ENCODE results near the gene SLC38A10. TPM values are rescaled to one million over a fixed set of nuclear protein-coding genes. Genes with fewer than 3 reads are reported as not detected.

SLC38A10 gene
- total RNA-seq, 2 experiments from 2014 or later = 56.0 to 147 TPM

GRCh38 chr17:81334391-81334901, 39.3 kb upstream of the SLC38A10 start:
- H3K4me3 ChIP-seq (ENCODE audit: low read depth, low read length, poor library complexity, severe bottlenecking) = no peak overlapping the region
- TF ChIP-seq EZH2phosphoT487 (IDR thresholded peaks at IDR 0.05; ENCODE audit: borderline replicate concordance, low read depth, low read length) = no peak
- TF ChIP-seq CTCF (conservative IDR thresholded peaks at IDR 0.05; ENCODE audit: low read length) = no peak
- H3K9me3 ChIP-seq (ENCODE audit: low read length) = no peaks in the 10 kb centered on the region
- H3K79me2 ChIP-seq (ENCODE audit: insufficient read depth, low read depth, low read length) = no peaks in the 10 kb centered on the region
- ChIA-PET POLR2A (no interaction called here), CTCF (ENCODE audit: unreplicated experiment) (no interaction called here)
- no TSS peak for BruUV-seq (replicated peaks)
- no peak overlapping the region for H3K4me2 ChIP-seq (ENCODE audit: low read length)
- no peaks in the 10 kb centered on the region for H3K36me3 ChIP-seq (ENCODE audit: insufficient read depth, low read length)
- no peak for DNase-seq (ENCODE audit: low spot score)
- intact Hi-C loops (cut with micrococcal nuclease; ENCODE audit: unreplicated experiment) = no loop called here
- H3K27ac ChIP-seq (ENCODE audit: low read depth, low read length, poor library complexity, severe bottlenecking) = no peak overlapping the region
- H2AFZ ChIP-seq (ENCODE audit: low read length) = no peak overlapping the region
- no peaks in the 10 kb centered on the region for H4K20me1 ChIP-seq (ENCODE audit: insufficient read depth, low read length)
- no peaks in the 10 kb centered on the region for H3K9me2 ChIP-seq (ENCODE audit: insufficient read depth, low read length)
- H3K4me1 ChIP-seq (ENCODE audit: insufficient read depth, low read length, poor library complexity, severe bottlenecking) = no peaks in the 10 kb centered on the region

DNA sequence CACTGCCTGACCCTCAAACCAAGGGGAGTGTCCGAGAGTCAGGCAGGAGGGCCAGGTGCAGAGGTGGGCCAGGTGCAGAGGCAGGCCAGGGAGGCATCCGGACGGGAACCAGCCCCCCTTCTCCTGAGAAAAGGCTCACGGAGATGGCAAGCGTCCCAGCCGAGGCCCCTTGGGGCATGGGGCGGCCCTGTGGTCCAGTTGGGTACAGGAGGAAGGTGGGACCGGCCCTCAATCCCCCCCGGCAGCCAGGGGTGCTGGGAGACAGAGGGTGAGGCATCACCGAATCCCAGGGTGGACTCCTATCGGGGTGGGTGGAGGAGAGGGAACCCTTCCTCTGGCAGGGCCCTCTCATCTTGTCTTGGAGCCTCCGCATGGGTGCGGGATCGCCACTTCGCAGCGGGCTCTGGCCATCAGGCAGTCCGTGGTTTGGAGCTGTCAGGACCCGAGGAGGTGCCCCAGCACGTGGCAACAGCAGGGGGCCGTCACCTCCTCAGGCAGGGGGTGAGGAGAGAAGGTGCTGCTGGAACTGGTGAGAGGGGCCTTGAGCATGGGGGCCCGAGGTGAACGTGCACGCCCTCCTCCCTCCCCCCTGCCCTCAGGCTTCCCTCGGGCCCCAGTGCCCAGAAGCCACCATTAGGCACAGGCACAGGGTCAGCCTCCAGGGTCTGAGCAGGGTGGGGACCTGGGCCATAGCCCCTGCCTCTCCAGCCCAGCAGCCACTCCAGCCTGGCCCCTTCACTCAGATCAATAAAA, 38.7 kb upstream of the SLC38A10 start:
- no peak for TF ChIP-seq CTCF (conservative IDR thresholded peaks at IDR 0.05; ENCODE audit: low read length)
- no peak for TF ChIP-seq EZH2phosphoT487 (IDR thresholded peaks at IDR 0.05; ENCODE audit: borderline replicate concordance, low read depth, low read length)
- BruUV-seq (replicated peaks) = no TSS peak
- no peaks in the 10 kb centered on the region for H3K79me2 ChIP-seq (ENCODE audit: insufficient read depth, low read depth, low read length)
- H3K27ac ChIP-seq (ENCODE audit: low read depth, low read length, poor library complexity, severe bottlenecking) = no peak overlapping the region
- DNase-seq (ENCODE audit: low spot score) = no peak
- H3K36me3 ChIP-seq (ENCODE audit: insufficient read depth, low read length) = no peaks in the 10 kb centered on the region
- H3K9me2 ChIP-seq (ENCODE audit: insufficient read depth, low read length) = no peaks in the 10 kb centered on the region
- intact Hi-C loops (cut with micrococcal nuclease; ENCODE audit: unreplicated experiment) = no loop called here
- ChIA-PET CTCF (ENCODE audit: unreplicated experiment) (no interaction called here), POLR2A (no interaction called here)
- no peak overlapping the region for H3K4me3 ChIP-seq (ENCODE audit: low read depth, low read length, poor library complexity, severe bottlenecking)
- H4K20me1 ChIP-seq (ENCODE audit: insufficient read depth, low read length) = no peaks in the 10 kb centered on the region
- no peak overlapping the region for H3K4me2 ChIP-seq (ENCODE audit: low read length)
- no peak overlapping the region for H2AFZ ChIP-seq (ENCODE audit: low read length)
- H3K9me3 ChIP-seq (ENCODE audit: low read length) = no peaks in the 10 kb centered on the region
- no peaks in the 10 kb centered on the region for H3K4me1 ChIP-seq (ENCODE audit: insufficient read depth, low read length, poor library complexity, severe bottlenecking)

- no TSS peak for BruUV-seq (replicated peaks)
- Histone ChIP-seq H3K4me1 (ENCODE audit: insufficient read depth, low read length, poor library complexity, severe bottlenecking) (no peaks in the 10 kb centered on the region), H3K4me3 (ENCODE audit: low read depth, low read length, poor library complexity, severe bottlenecking) (no peak overlapping the region), H3K27ac (ENCODE audit: low read depth, low read length, poor library complexity, severe bottlenecking) (no peak overlapping the region), H3K9me3 (ENCODE audit: low read length) (no peaks in the 10 kb centered on the region), H3K36me3 (ENCODE audit: insufficient read depth, low read length) (no peaks in the 10 kb centered on the region), H4K20me1 (ENCODE audit: insufficient read depth, low read length) (no peaks in the 10 kb centered on the region), H3K4me2 (ENCODE audit: low read length) (no peak overlapping the region), H3K9me2 (ENCODE audit: insufficient read depth, low read length) (no peaks in the 10 kb centered on the region), H3K79me2 (ENCODE audit: insufficient read depth, low read depth, low read length) (no peaks in the 10 kb centered on the region), H2AFZ (ENCODE audit: low read length) (no peak overlapping the region)
- intact Hi-C loops (cut with micrococcal nuclease; ENCODE audit: unreplicated experiment) = no loop called here
- POLR2A ChIA-PET = no interaction called here
- CTCF ChIA-PET (ENCODE audit: unreplicated experiment) = no interaction called here
- TF ChIP-seq CTCF (conservative IDR thresholded peaks at IDR 0.05; ENCODE audit: low read length) (no peak), EZH2phosphoT487 (IDR thresholded peaks at IDR 0.05; ENCODE audit: borderline replicate concordance, low read depth, low read length) (no peak)
- DNase-seq (ENCODE audit: low spot score) = no peak
Observed at GRCh38 chr17:81332914-81333528, 37.9 kb upstream of the SLC38A10 start.

Data from OCI-LY7 (cell line).